ENCODE measurements around the gene CBY3.
"Not testable (repeated sequence)": the region's sequence is repeated elsewhere in the genome, so short reads cannot be mapped to it uniquely, and the experiment has no call there.

- not testable (repeated sequence) for TF ChIP-seq CTCF (IDR thresholded peaks at IDR 0.05; ENCODE audit: control extremely low read depth in 1 of 3, insufficient read depth in 1 of 3, low read depth in 1 of 3, low read length in 3 of 3); EZH2 (IDR thresholded peaks at IDR 0.05; ENCODE audit: low read depth, low read length, severe bottlenecking); RFX5 (IDR thresholded peaks at IDR 0.05; ENCODE audit: borderline replicate concordance, low read depth, low read length)
Observed at GRCh38 chr5:179649166-179649703, 31.6 kb downstream of the CBY3 start.
